HepG2 (cell line): ENCODE measurements around the gene WDFY1. TPM values are rescaled to one million over a fixed set of nuclear protein-coding genes. Genes with fewer than 3 reads are reported as not detected.
A peak's percentile ranks its signal among the peaks of the same experiment; 100 is the strongest.

Experiments used
- CAMTA2 ChIP-seq: sonication (generic); formaldehyde crosslinking; IDR thresholded peaks from 2 replicates; pipeline ENCODE4 v1.4.0; 2020; ENCODE audit warnings: mild to moderate bottlenecking, missing genetic modification reagents, borderline replicate concordance
- CENPX ChIP-seq: sonication (generic); formaldehyde crosslinking; IDR thresholded peaks from 2 replicates; pipeline ENCODE4 v1.9.0; 2021; ENCODE audit warnings: mild to moderate bottlenecking, missing genetic modification reagents, moderate library complexity
- GABPB1 ChIP-seq: IDR thresholded peaks from 2 replicates; pipeline ENCODE4 v1.6.1; 2016; ENCODE audit warnings: mild to moderate bottlenecking, missing genetic modification reagents, moderate library complexity, missing compliant biosample characterization
- GTF3A ChIP-seq: sonication (generic); formaldehyde crosslinking; conservative IDR thresholded peaks from 2 replicates; pipeline ENCODE4 v1.4.0; 2020; ENCODE audit warnings: mild to moderate bottlenecking, missing genetic modification reagents
- HHEX ChIP-seq: IDR thresholded peaks from 2 replicates; pipeline ENCODE4 v1.6.1; 2016; ENCODE audit warnings: control low read depth
- IRF9 ChIP-seq: sonication (generic); formaldehyde crosslinking; IDR thresholded peaks from 2 replicates; pipeline ENCODE4 v1.8.0; 2022; ENCODE audit warnings: missing genetic modification reagents, mild to moderate bottlenecking, borderline replicate concordance
- ISL2 ChIP-seq: sonication (generic); formaldehyde crosslinking; IDR thresholded peaks from 2 replicates; pipeline ENCODE4 v1.5.0; 2020; ENCODE audit warnings: missing genetic modification reagents
- JUNB ChIP-seq: sonication (generic); formaldehyde crosslinking; IDR thresholded peaks from 2 replicates; pipeline ENCODE4 v1.8.0; 2022; ENCODE audit warnings: missing genetic modification reagents, mild to moderate bottlenecking, borderline replicate concordance
- KDM4B ChIP-seq: sonication (generic); formaldehyde crosslinking; IDR thresholded peaks from 2 replicates; pipeline ENCODE4 v1.4.0; 2020; ENCODE audit warnings: missing genetic modification reagents
- KLF16 ChIP-seq, 2 experiments: sonication (generic) in 1 of 2; formaldehyde crosslinking in 1 of 2; IDR thresholded peaks; 2 replicates each; pipeline versions ENCODE4 v1.6.1 to v1.8.0; 2016 to 2023; ENCODE audit warnings: missing genetic modification reagents in 2 of 2, missing compliant biosample characterization in 1 of 2
- MYC ChIP-seq: sonication (generic); formaldehyde crosslinking; IDR thresholded peaks from 2 replicates; pipeline ENCODE4 v1.9.0; 2021; ENCODE audit warnings: missing genetic modification reagents, borderline replicate concordance
- NFIC ChIP-seq: IDR thresholded peaks from 2 replicates; pipeline ENCODE4 v1.6.1; 2012; ENCODE audit warnings: mild to moderate bottlenecking, low read length, inconsistent platforms
- NR0B2 ChIP-seq: sonication (generic); formaldehyde crosslinking; IDR thresholded peaks from 2 replicates; pipeline ENCODE4 v1.4.0; 2020; ENCODE audit warnings: mild to moderate bottlenecking, missing genetic modification reagents
- SRSF4 ChIP-seq: fragments of 200-400 bp; formaldehyde crosslinking; IDR thresholded peaks from one replicate; pipeline ENCODE4 v1.6.1; 2018; ENCODE audit warnings: mild to moderate bottlenecking, low read depth, low read length, moderate library complexity; ENCODE audit not compliant: poor library complexity, severe bottlenecking
- ZFYVE20 ChIP-seq: sonication (generic); formaldehyde crosslinking; IDR thresholded peaks from 2 replicates; pipeline ENCODE4 v1.8.0; 2023; ENCODE audit warnings: low read depth, mild to moderate bottlenecking, moderate library complexity, missing genetic modification reagents, borderline replicate concordance
- ZMAT5 ChIP-seq: sonication (generic); formaldehyde crosslinking; IDR thresholded peaks from 2 replicates; pipeline ENCODE4 v1.5.0; 2020; ENCODE audit warnings: mild to moderate bottlenecking, low read depth, missing genetic modification reagents, borderline replicate concordance
- ZNF12 ChIP-seq: sonication (generic); formaldehyde crosslinking; IDR thresholded peaks from 2 replicates; pipeline ENCODE4 v1.5.0; 2020; ENCODE audit warnings: missing genetic modification reagents
- ZNF282 ChIP-seq: fragments of 450-650 bp; IDR thresholded peaks from 2 replicates; pipeline ENCODE4 v1.6.1; 2018; ENCODE audit not compliant: partially characterized antibody
- ZNF335 ChIP-seq: sonication (generic); formaldehyde crosslinking; IDR thresholded peaks from 2 replicates; pipeline ENCODE4 v1.4.0; 2020; ENCODE audit warnings: missing genetic modification reagents
- ZNF484 ChIP-seq: sonication (generic); formaldehyde crosslinking; IDR thresholded peaks from 2 replicates; pipeline ENCODE4 v1.5.1; 2020; ENCODE audit warnings: mild to moderate bottlenecking, low read depth, missing genetic modification reagents, borderline replicate concordance
- ZNF724P ChIP-seq: sonication (generic); formaldehyde crosslinking; IDR thresholded peaks from 2 replicates; pipeline ENCODE4 v1.8.0; 2022; ENCODE audit warnings: missing genetic modification reagents, borderline replicate concordance
- ZNF790 ChIP-seq: sonication (generic); formaldehyde crosslinking; IDR thresholded peaks from 2 replicates; pipeline ENCODE4 v1.8.0; 2022; ENCODE audit warnings: missing genetic modification reagents, mild to moderate bottlenecking, borderline replicate concordance
- polyA plus RNA-seq, 8 experiments: library from polyadenylated mRNA; depleted of rRNA in 3 of 8; stranded (reverse) in 7 of 8; unstranded in 1 of 8; fragments of >200 nt; fragmentation: Illumina TruSeq in 4 of 8; extraction: Trizol in 4 of 8; gene quantifications; 2 replicates each; pipeline versions ENCODE4 v1.2.1 to v1.2.3, GENCODE V29; 2011 to 2016; ENCODE audit warnings: low read depth in 4 of 8, missing spikeins in 1 of 8, mixed read lengths in 1 of 8; ENCODE audit not compliant: insufficient read depth in 1 of 8
- total RNA-seq, 5 experiments: library from RNA; depleted of rRNA; stranded (reverse); fragments of >200 nt; fragmentation: Illumina TruSeq; extraction: Trizol; gene quantifications; 2 replicates each; pipeline ENCODE4 v1.2.3, GENCODE V29; 2016; ENCODE audit warnings: low read depth in 1 of 5
- TF ChIP-seq, protein P1 (sequence below): fragments of 450-650 bp; IDR thresholded peaks from 2 replicates; pipeline ENCODE4 v1.6.1; 2017
- TF ChIP-seq, protein P2 (sequence below), 2 experiments: sonication (generic) in 1 of 2; formaldehyde crosslinking in 1 of 2; IDR thresholded peaks; 2 replicates each; pipeline versions ENCODE4 v1.5.1 to v1.6.1; 2011 to 2020; ENCODE audit warnings: borderline replicate concordance in 1 of 2, low read depth in 1 of 2, low read length in 1 of 2, mild to moderate bottlenecking in 1 of 2, missing genetic modification reagents in 1 of 2, moderate library complexity in 1 of 2

WDFY1 gene
- total and polyA plus RNA-seq, 2 of the 13 experiments (the other 11 are each of a cell fraction or from before 2014, with no cell fraction given) = 77.0 to 78.4 TPM

- no peak for TF ChIP-seq ZNF790
- no peak for TF ChIP-seq ZMAT5 (CRISPR knock-in tag)
- TF ChIP-seq ZFYVE20 (CRISPR knock-in tag) = no peak
- TF ChIP-seq ZNF724P (CRISPR knock-in tag) = peak; percentile 89; the same call in 1 of the 2 replicates
- TF ChIP-seq ZNF12 (CRISPR knock-in tag) = peak; percentile 48
- TF ChIP-seq KLF16 (CRISPR knock-in tag; IDR thresholded peaks at IDR 0.05) = peak in 1 of 2 experiments; percentile 86; a peak in 1 of 4 replicates
- peak; percentile 94 for TF ChIP-seq ISL2 (CRISPR knock-in tag)
- no peak for TF ChIP-seq NR0B2 (CRISPR knock-in tag)
- TF ChIP-seq, protein P1, sequence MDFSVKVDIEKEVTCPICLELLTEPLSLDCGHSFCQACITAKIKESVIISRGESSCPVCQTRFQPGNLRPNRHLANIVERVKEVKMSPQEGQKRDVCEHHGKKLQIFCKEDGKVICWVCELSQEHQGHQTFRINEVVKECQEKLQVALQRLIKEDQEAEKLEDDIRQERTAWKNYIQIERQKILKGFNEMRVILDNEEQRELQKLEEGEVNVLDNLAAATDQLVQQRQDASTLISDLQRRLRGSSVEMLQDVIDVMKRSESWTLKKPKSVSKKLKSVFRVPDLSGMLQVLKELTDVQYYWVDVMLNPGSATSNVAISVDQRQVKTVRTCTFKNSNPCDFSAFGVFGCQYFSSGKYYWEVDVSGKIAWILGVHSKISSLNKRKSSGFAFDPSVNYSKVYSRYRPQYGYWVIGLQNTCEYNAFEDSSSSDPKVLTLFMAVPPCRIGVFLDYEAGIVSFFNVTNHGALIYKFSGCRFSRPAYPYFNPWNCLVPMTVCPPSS = no peak
- no peak for TF ChIP-seq IRF9 (CRISPR knock-in tag)
- TF ChIP-seq MYC (CRISPR knock-in tag) = peak; percentile 43; the same call in 1 of the 2 replicates
- TF ChIP-seq SRSF4 = no peak
- TF ChIP-seq ZNF484 (CRISPR knock-in tag) = no peak
- TF ChIP-seq GABPB1 (CRISPR knock-in tag) = peak; percentile 38; the same call in 1 of the 2 replicates
- no peak for TF ChIP-seq ZNF282
- peak; percentile 66; the same call in 1 of the 2 replicates for TF ChIP-seq JUNB (CRISPR knock-in tag)
- TF ChIP-seq CAMTA2 (CRISPR knock-in tag) = no peak
- peak; percentile 79 for TF ChIP-seq NFIC
- TF ChIP-seq CENPX (CRISPR knock-in tag) = no peak
- TF ChIP-seq HHEX = peak; percentile 64; the same call in 1 of the 2 replicates
- peak; percentile 75; the same call in 1 of the 2 replicates for TF ChIP-seq KDM4B (CRISPR knock-in tag)
- TF ChIP-seq, protein P2, sequence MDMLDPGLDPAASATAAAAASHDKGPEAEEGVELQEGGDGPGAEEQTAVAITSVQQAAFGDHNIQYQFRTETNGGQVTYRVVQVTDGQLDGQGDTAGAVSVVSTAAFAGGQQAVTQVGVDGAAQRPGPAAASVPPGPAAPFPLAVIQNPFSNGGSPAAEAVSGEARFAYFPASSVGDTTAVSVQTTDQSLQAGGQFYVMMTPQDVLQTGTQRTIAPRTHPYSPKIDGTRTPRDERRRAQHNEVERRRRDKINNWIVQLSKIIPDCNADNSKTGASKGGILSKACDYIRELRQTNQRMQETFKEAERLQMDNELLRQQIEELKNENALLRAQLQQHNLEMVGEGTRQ (IDR thresholded peaks at IDR 0.05; ENCODE audit: low read depth, low read length) = 0 out of 2 replicates have a peak, but pooled peaks have one; percentile 2
- TF ChIP-seq, protein P2 (CRISPR knock-in tag; IDR thresholded peaks at IDR 0.05; ENCODE audit: borderline replicate concordance) = no peak
- peak; percentile 73; the same call in 1 of the 2 replicates for TF ChIP-seq ZNF335 (CRISPR knock-in tag)
- no peak for TF ChIP-seq GTF3A (CRISPR knock-in tag)
Measured at GRCh38 chr2:223908304-223908998, 36.7 kb downstream of the WDFY1 start (continued).
